SK-N-DZ (cell line): Measurements from ENCODE around the gene TRMT61A.

Experiments
- DNase-seq: peaks from one replicate; pipeline ENCODE4 v3.0.0-alpha.2; 2015; ENCODE audit warnings: low spot score

Gene TRMT61A

DNA sequence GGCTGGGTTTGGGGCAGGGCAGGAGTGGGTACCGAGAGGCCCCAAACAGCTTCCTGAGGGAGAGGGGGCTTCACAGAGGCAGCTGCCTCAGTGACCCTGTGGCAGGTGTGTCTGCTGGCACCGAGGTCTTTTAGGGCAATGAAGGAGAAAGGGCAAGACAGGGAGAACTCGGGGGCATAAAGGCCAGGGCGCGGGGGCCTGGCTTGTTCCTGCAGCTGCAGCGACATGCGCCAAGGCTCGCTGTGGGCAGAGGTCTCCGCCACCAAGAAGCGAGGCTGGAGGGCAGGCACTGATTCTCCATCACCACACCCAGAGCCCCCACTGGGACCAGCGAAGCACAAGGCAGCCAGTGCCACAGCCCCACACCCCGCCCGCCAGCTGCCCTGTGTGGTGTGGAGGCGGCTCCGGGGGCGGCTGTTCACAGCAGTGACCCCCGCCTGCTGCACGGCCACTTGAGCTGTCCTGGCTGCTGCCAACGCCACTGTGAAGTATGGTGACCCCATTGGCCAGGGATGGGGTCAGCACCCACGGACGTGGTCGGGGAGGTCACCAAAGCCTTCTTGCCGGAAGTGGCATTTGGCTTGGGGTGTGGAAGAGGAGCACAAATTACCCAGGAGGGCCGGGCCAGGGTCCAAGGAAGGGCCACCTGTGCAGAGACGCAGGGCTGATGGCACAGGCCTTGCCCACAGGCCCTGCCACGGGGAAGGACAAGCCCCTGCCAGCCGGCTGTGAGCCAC, 17.1 kb downstream of the TRMT61A start:
- no peak for DNase-seq

DNA sequence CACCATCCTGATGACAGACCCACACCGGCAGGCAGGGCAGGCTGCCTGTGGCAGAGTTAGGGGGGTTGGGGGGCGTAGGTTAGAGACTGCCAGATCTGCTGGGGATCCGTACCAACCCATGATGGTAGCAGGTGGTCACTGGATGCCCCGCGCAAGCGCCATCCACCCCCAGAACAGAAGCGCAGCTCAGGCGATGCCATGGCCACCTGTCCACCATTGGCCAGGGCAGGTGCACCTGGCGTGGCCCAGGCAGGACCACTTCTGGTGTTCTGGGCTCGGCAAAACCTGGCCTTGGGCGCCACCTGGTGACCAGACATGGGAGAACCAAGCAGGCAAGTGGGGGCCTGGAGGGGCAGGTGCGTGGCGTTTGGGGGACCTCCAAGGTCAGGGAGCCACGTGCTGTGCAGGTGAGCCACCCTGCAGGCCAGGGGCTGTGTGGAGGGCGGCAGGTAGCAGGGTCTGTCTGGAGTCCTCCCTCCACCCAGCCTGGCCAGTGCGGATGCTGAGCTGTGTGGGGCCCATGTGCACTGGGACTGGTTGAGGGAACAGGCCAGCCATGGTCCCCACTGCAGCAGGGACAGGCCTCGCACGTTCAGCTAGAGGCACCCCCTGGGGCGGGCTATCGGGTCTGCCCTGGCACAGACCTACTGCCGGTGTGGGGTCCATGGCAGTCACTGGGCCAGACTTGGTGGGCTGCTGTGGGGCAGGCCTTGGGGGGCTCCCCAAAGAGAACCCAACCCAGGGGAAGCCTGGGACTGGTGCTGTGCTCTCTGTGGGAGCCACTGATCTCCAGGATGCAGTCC, 17.9 kb downstream of the TRMT61A start:
- DNase-seq: peak; percentile 51

DNA sequence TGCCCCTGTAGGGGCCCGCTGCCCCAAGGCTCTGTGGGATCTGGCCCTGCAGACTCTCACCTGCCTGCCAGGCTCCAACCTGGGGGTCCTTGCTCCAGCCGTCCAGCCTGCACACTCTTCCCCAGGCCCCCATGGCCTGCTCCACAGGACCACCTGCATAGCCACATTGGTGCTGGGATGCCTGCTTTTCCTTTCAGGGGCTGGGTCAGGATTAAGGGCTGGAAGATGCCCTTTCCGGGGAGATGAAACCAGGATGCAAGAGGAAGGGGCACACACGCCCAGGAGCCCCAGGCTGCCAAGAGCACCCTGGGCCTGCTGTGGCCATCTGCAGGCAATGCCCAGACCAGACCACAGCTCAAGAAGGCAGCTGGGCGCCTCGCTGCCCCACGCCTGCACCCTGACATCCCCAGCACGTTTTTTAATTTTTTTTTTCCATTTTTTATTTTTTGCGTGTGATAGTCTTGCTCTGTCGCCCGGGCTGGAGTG, 18.5 kb downstream of the TRMT61A start:
- no peak for DNase-seq

DNA sequence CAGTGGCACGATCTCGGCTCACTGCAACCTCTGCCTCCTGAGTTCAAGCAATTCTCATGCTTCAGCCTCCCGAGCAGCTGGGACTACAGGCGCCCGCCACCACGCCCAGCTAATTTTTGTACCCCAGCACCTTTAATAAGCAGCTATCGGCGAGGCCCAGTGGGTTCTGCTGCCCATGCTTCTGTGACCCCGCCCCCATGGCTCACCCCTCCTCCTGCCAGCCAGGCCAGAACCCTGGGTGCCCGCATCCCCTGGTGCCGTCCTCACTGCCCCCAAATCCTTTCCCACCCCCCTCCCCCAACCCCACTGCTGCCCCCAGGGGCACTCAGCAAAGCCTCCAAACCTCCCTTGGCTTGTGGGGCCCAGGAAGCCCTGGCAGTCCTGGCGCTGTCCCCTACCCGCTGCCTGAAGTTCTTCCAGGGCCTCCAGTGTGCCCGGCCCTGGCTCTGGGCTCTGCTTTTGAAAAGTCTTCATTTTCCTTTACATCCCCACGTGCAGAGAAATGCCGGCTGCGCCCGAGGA, 19.0 kb downstream of the TRMT61A start:
- no peak for DNase-seq

DNA sequence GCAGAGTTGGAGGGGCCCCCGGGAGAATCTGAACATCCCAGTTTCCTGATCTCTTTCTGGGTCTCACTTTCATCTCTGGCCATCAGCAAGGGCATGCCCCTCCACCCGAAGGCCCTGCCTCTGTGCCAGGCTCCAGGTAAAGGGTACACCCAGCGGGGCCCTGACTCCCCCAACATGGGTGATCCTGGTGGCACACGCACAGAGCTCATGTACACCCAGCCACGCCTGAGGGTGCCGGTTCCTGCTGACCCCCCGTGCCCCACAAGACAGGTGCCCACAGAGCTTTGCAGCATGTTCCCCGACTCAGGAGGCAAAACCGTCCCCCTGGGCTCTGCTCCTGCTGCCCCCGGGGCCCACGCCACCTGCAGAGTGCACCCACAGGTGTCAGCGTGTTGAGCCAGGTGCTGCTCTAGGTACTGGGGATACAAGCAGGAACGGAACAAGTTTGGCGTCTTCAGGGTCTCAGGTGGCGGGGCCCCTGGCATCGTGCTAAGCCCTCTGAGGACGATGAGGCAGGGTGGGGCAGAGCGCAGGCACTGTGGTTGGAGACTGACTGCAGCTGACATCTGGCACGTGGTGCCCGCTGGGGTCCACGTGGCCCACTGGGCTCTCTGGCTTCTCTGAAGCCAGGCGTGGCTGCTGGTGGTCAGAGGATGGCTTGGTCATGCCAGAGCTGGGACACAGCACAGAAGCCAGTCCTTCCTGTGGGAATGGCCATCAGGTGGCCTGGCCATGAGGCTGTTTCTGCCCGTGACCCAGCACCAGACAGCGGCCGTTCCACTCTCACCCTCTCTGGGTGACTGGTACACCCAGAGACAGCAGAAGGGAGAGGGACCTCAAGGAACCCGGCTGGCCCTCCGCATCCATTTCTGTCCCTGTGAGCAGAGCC, 19.7 kb downstream of the TRMT61A start:
- no peak for DNase-seq

DNA sequence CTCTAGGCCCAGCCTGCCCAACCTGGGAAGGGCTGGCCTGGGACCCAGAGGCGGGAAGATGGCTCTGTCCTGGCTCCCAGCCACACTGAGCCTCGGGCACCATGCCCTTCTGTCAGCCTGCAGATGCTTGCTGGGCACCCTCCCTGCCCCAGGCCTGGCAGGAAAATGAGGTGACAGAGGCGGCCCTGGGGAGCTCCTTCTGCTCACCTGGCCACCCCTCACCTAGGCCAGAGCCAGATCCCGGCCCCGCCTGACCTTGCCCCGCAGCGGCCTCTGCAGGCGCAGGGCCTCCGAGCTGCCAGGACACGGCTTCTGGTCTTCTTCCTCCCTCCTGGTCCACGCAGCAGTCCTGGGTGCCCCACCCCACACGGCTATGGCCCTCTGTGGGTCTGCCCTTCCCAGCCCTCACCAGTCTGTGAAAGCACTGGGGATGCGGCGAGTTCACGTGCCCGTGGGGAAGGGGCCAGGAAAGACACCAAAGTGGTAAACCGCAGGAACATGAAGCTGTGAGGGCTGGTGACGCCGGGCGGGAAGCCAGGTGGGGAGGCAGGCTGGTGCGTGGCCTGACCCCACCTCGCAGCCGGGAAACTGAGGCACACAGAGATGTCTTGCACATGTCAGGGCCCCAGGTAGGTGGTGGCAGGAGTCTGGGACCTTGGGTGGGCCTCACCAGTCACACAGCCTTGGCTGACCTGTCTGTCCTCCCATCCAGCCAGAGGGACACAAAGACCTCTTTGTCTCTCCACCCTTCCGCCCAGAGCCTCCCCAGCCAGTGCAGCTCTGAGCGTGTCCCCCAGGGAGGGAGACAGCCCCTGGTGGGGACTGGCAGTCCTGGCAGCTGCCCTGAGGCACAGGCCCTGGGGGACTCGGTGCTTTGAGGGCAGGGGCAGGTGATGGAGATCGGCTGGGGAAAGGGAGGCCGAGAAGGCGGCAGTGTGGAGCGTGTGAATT, 20.6 kb downstream of the TRMT61A start:
- no peak for DNase-seq

DNA sequence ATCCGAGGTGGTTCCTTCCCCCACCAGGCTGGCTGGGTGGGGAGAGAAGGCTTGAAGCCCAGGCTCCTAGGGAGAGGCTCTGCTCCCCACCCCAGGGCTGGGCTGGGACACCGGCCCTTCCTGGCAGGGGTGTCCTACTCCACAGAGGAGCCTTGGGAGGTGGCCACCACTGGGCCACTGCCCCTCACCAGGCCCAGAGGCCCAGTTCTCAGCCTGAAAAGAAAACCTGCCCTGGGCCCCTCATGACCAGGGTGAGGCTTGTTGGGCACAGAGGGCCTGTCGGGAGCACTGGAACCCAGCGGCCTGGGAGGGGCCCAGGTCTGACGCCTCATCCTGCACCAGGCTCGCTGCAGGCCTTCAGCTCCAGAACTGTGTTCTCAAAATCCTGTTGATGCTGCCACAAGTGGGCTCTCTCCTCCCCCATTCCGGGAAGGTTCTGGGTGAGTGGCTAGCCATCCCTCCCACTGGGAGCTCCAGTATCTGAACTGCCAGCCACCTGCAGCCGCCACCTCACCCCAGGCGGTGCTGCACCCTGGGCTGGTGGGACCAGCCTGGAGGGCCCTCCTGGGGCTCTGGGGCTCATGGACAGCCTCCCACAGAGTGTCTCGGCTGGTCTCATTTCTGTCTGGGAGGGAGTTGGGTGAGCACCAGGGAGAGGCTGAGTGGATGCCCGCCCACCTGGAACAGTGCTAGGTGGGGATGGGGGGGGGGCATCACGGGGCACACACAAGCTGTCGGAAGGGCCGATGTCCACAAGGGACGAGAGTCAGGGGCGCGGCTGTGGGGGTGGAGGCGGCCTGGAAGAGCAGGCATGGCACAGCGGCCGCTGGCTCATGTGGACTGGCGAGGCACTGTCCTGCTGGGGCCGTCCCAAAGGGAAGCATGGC, 21.7 kb downstream of the TRMT61A start:
- DNase-seq: no peak

DNA sequence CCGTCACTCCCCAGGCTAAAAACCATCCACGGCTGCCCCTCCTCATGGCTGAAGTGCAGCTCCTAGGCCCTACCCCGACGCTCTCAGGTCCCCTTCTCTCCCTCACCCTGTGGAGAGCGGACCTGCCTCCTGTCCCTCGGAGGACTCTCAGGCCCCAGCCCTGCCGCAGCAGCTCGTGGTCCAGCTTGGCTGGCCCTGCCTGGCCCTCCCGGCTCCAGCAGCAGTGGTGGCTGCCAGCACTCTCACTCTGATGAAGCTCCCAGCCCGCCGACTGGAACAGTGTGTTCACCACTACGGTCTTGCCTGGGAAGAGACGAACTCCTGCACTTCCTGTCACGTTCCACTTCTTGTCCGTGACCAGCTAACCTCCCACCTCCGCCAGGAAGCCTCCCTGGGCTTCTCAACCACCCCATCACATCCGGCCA, 22.4 kb downstream of the TRMT61A start:
- no peak for DNase-seq

DNA sequence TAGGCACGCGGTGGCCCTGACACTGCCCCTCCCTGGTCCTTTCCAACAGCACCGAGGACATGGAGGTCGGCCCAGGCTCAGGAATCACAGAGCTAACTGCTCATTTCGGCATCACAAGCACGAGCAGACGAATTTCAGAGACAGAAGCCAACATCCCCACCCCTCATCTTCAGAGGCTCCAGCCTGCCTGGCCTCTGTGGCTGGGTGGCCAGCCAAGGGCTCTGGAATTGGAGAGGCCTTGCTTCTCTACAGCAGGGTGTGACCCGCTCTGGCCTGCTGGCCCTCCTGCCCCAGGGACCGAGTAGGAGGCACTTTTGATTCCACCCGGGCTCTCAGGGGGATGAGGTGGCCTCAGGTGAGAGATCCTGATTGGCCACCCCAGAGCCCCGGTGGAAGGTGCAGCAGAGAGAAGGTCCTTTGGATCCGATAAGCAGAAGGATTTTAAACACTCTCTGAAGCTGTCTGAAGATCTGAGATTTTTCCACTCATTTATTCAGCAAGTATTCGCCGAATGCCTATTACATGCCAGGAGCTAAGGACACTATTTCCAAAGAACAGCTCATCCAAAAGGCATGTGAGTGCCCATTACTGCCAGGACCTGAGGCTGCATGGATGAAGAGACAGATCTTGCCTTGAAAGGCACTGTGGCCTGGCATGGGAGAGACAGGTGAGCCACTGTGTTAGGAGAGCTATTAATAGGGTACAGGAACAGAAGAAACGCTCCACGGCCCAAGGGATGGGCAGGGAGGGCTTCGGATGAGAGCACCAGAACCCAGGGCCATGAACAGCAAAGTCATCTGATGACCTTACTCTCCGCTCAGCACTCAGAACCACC, 23.2 kb downstream of the TRMT61A start:
- DNase-seq: no peak

DNA sequence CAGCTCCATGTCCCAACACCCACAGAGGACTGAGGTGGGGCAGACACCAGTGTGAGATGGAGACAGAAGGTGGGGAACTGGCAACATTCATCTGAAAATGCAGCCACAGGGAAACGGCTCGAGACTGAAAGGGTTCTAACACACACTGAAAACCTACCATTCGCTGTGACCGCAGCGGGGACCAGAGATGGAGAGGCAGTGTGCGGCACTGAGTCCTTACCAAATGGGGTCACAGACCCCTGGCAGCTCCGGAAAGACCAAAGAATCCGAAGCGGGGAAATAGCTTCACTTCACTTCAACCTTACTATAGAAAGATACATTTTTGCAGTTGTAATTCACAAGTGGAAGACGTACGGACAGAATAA, 23.8 kb downstream of the TRMT61A start:
- no peak for DNase-seq

DNA sequence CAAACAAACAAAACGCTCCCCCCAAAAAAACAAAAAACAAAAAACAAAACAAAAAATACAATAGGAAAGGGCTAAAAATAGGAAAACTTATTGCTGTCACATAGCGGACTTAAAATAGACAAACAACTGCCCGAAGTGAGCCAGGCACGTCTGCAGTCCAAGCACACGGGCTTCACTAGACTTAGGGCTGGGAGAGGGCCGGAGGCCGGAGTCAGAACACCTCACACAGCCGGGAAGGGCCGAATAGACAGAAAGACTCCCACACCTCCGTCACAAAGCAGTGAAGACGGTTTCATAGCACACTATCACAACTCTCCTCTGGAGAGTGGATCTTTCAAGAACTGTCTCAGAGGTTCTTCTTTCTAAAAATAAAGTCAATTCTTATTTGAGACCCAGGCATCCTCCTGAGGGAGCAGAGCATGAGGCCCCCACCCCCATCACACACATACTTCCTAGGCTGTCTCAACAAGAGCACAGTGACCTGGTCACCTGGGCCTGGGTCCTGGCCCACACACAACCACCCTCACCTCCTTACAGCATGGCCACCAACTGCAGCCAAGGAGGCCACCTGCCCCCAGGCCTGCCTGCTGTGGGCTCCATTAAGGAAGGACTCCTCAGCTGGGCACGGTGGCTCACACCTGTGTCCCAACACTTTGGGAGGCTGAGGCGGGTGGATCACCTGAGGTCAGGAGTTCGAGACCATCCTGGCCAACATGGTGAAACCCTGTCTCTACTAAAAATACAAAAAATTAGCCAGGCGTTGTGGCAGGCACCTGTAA, 26.8 kb downstream of the TRMT61A start:
- DNase-seq: no peak

DNA sequence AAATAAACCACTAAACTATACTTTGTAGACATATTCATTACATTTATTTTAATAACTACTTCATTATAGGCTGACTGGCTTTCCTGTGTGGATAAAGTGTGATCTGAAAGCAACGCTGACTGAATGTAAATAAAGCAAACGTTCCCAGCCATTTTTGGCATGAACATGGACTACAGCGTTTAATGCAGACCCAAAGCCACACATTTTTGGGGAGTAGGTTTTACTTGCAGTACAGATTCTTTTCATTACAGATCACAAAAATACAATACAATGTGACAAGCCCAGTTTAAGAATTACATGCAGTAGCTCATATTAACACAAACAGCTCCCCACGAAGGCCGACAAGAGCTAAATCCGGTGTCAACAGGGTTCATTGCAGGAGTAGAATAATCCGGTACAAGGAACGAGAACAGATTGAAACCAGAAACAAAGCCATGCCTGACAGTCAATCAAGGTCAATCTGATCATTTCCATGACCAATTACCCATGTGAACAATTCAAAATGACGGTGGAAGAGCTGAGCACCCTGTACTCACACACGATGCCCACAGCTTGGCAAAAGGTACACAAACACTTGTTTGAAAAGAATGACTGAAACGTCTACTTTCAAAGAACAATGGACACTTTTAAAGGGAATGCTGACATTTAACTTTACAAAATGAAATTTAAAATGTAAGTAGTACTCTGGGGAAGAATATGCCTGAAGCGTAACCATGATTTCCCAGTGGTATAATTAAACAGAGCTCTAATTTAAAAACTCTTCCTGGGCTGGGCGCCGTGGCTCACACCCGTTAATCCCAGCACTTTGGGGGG, 28.2 kb downstream of the TRMT61A start:
- DNase-seq: no peak

DNA sequence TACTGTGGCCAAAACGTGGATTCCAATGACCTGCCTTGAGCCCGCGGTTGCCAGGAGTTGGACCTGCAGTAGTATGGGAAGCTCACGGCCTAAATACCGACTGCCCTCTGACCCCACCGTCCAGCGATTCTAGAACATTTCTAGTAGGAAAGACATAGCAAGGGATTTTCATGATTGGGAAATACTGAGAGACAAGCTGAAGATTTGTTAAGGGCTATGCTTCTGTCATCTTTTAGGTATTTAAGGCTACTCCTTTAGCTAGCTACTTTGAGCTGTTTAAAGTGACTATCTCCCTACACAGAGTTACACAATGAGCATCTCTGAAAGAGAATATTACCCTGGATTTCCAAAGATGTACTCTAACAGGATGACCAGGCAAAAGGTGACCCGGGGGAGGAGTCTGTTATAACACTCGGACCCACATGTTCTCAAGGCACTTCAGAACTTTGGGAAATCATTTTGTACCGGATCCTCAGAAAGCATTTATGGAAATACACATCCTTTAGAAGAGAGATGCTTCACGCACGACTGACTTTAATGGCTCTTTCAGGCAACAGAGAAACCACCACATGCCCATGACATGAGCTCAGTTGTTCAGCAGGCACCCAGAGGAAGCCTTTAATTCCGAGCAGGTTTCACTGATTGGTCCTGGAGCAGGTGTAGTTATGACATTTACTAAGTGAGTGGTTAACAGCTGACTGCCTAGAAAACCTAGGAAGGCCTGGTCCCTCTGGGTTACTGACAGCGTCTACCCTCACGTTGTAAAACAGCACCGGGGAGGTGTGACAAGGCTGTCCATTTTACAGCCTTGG, 29.3 kb downstream of the TRMT61A start:
- DNase-seq: no peak

DNA sequence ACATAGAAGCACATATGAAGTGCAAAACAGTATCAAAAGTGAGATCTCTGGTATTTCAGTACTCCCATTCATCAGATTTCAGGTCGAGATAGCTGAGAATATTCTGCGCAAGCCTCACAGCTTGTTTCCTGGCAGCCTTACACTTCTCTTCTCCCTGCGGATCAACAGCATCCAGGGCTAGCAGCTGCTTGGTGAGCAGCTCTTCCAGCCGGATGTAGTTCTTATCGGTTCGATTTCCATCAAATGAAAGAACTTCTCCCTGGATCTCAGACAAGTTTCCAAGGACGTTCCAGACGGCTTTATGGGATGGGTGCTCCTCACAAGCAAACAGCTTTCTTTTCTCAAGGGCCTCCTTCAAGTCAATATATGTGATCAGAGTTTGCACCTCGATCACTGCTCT, 30.8 kb downstream of the TRMT61A start:
- DNase-seq: no peak

DNA sequence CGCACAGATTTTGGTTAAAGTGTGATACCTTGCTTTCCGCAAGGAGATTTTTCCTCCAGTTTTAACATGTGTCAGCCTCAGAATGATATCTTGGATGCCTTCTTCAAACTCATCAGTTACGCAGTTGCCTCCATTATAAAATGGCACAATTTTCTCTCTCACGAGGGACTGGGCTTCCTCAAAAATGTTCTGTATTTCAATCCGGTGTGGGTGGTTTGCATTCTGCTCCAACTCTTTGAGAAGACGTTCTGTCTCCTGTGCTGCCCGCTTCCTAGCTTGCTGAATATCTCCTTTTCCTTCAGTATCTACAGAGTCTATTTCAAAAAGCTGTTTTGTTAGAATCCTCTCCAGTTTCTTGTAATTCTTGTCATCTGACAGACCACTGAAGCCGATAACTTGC, 31.7 kb downstream of the TRMT61A start:
- DNase-seq: no peak
